ENCODE results near the gene GLRA2.

DNA sequence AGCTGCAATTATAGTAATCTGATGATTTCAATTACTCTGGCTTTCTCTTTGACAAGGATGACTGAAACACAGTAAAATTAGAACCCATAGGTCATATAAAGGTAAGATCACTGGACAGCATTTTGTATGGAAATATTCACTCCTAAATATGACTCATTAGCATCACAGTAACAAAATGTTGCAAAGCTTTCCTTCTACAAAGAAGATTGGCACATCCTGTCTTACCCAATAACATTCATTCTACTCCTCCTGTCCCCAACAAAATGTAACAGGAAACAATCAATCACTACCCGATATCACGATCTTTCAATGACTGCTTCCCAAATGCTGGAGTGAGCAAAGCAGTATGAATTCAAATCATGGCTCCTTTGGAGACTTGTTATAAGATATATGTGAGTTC, 248.2 kb downstream of the GLRA2 start:
- TF ChIP-seq, protein P1, sequence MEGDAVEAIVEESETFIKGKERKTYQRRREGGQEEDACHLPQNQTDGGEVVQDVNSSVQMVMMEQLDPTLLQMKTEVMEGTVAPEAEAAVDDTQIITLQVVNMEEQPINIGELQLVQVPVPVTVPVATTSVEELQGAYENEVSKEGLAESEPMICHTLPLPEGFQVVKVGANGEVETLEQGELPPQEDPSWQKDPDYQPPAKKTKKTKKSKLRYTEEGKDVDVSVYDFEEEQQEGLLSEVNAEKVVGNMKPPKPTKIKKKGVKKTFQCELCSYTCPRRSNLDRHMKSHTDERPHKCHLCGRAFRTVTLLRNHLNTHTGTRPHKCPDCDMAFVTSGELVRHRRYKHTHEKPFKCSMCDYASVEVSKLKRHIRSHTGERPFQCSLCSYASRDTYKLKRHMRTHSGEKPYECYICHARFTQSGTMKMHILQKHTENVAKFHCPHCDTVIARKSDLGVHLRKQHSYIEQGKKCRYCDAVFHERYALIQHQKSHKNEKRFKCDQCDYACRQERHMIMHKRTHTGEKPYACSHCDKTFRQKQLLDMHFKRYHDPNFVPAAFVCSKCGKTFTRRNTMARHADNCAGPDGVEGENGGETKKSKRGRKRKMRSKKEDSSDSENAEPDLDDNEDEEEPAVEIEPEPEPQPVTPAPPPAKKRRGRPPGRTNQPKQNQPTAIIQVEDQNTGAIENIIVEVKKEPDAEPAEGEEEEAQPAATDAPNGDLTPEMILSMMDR (optimal IDR thresholded peaks at IDR 0.05 in 1 of 3, IDR thresholded peaks at IDR 0.05 in 1 of 3, conservative IDR thresholded peaks at IDR 0.05 in 1 of 3; ENCODE audit: extremely low read depth in 1 of 3, insufficient read depth in 2 of 3, low read length in 3 of 3): no peak
- TF ChIP-seq EZH2 (IDR thresholded peaks at IDR 0.05; ENCODE audit: low read length): no peak

Measured in keratinocyte (primary cell).